Activated naive CD4-positive, alpha-beta T cell treated with anti-CD3 and anti-CD28 coated beads, Interleukin-2, amount 10 ng/mL, durations not matched to agents 7 days and 5 days (primary cell): Measurements from ENCODE around the gene ARID1A.

Experiments used
- CTCF ChIA-PET: fragments of 350-600 bp; sonication (Branson Sonifier 250); formaldehyde crosslinking; loops from one replicate; lab custom pipeline; 2021; ENCODE audit warnings: antibody characterized with exemption; lab: Charles Lee
- DNase-seq: peaks from one replicate; pipeline ENCODE4 v3.0.0-alpha.2; 2020
- H3K27ac Mint-ChIP-seq: one replicate; pipeline ENCODE4 v1.8.0; 2021; ENCODE audit warnings: mild to moderate bottlenecking, moderate library complexity, mixed read lengths
- H3K27me3 Mint-ChIP-seq: one replicate; pipeline ENCODE4 v1.8.0; 2021; ENCODE audit warnings: mild to moderate bottlenecking, mixed read lengths
- H3K36me3 Mint-ChIP-seq: one replicate; pipeline ENCODE4 v1.8.0; 2021; ENCODE audit warnings: mixed read lengths
- H3K4me1 Mint-ChIP-seq: one replicate; pipeline ENCODE4 v1.8.0; 2021; ENCODE audit warnings: mixed read lengths
- H3K4me3 Mint-ChIP-seq: one replicate; pipeline ENCODE4 v1.8.0; 2021; ENCODE audit warnings: mild to moderate bottlenecking, moderate library complexity, mixed read lengths
- H3K9me3 Mint-ChIP-seq: one replicate; pipeline ENCODE4 v1.8.0; 2021; ENCODE audit warnings: mixed read lengths

ARID1A gene

DNA sequence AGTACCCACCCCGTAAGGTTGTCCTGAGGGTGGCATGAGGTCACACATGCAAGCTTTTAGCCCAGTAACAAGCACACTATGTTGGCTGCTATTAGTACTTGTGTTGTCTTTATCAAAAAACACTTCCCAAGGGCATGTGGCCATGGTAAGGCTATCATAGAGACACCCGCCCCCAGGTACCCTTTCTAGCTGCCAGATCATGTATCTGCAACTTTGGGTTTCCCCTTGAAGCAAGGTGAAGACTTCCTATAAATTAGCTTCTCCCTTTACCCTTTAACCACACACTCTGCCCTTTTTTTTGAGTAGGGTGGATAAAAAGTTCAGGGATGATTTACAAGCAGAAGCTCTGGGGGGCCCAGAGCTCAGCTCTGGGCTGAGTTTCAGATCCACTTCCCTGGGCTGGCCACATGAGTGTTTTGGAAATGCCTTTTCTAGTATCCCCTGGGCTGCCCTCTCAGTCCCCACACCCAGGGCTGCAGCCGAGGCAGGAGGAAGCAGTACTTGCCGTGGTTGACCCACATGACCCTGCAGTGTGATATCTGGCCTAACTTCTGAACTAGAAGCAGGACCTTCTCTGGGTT lies 132.7 kb downstream of the ARID1A start:
- CTCF ChIA-PET, result interaction anchor here (0.6 to 1.7 kb wide), 4 partner anchors 17 to 38 kb away, joined by 4 to 5 read pairs (median 4); no protein-coding TSS in a partner anchor
- Mint-ChIP-seq H3K9me3 (no peaks in the 10 kb centered on the region), H3K36me3 (peaks cover 53% of the 10 kb centered on the region), H3K27me3 (no peaks in the 10 kb centered on the region), H3K27ac (peak overlapping the region; percentile 78), H3K4me1 (peaks cover 71% of the 10 kb centered on the region), H3K4me3 (peak overlapping the region; percentile 97)
- no peak for DNase-seq

DNA sequence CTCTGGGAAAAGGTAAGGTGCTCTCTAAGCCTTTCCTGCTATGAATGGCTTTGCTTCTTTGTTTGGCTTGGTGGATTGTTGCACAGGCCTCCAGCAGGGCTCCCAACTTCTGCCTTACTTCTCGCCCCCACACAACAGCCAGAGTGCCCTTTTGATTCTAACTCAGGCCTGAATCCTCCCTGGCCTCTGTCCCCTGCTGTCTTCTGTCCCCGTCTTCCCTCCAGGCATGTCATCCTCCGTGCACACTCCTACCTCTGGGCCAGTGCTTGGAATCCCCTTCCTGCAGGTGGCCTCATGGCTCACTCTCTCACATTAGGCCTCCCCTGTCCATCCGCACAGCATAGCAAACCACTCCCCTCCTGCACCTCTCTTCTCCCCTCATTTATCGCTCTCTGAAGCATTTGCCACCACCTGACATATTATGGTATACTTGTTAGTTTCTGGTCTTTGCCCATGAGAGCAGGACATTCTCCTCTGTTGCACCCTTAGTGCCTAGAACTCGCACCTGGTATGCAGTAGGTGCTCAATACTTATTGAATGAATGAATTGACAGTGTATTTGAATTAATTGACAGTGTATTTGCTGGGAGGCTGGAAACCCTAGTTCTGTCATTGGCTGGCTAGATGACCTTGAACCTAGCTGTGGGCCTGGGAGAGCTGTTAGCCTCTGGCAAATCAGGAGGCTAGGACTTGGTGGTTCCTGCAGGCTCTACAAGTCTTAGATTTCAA lies 133.5 kb downstream of the ARID1A start:
- peak overlapping the region; percentile 53 for H3K27ac Mint-ChIP-seq
- peaks cover 61% of the 10 kb centered on the region for H3K36me3 Mint-ChIP-seq
- DNase-seq, result no peak
- H3K4me1 Mint-ChIP-seq, result peaks cover 80% of the 10 kb centered on the region
- H3K9me3 Mint-ChIP-seq, result no peaks in the 10 kb centered on the region
- no peaks in the 10 kb centered on the region for H3K27me3 Mint-ChIP-seq
- H3K4me3 Mint-ChIP-seq, result peak overlapping the region; percentile 97
- CTCF ChIA-PET, result interaction anchor here (0.6 to 1.7 kb wide), 4 partner anchors 16 to 39 kb away, joined by 3 to 5 read pairs (median 4); no protein-coding TSS in a partner anchor

DNA sequence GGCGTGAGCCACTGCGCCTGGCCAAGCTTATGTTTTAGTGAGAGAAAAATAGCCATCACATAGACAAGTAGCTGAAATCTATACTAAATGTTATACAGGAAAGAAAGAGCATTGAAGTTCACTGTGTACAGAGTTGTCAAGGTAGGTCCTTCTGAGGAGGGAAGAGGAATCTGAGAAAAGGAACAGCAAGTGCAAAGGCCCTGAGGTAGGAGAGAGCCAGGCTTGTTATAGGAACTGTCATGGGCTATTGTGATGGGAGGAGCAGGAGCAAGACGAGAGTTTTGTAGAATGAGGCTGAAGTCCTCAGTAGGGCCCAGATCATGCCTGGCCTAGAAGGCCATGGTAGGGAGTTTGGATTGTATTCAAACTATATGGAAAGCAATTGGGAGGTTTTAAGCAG lies 135.2 kb downstream of the ARID1A start:
- Mint-ChIP-seq H3K36me3 (peaks cover 78% of the 10 kb centered on the region), H3K27me3 (no peaks in the 10 kb centered on the region), H3K9me3 (no peaks in the 10 kb centered on the region), H3K4me3 (no peak overlapping the region), H3K4me1 (peaks cover 79% of the 10 kb centered on the region), H3K27ac (peak overlapping the region; percentile 79)
- no peak for DNase-seq
- CTCF ChIA-PET, result interaction anchor here (0.6 to 6.3 kb wide), 3 partner anchors 11 to 651 kb away, joined by 3 to 58 read pairs (median 29); no protein-coding TSS in a partner anchor
